Measurements from ENCODE around the gene PNPLA5. TPM values are rescaled to one million over a fixed set of nuclear protein-coding genes. Genes with fewer than 3 reads are reported as not detected.
"Not testable (repeated sequence)": the region's sequence is repeated elsewhere in the genome, so short reads cannot be mapped to it uniquely, and the experiment has no call there.

PNPLA5 gene
- total RNA-seq, 1 donor from 2014 or later = not detected

DNA sequence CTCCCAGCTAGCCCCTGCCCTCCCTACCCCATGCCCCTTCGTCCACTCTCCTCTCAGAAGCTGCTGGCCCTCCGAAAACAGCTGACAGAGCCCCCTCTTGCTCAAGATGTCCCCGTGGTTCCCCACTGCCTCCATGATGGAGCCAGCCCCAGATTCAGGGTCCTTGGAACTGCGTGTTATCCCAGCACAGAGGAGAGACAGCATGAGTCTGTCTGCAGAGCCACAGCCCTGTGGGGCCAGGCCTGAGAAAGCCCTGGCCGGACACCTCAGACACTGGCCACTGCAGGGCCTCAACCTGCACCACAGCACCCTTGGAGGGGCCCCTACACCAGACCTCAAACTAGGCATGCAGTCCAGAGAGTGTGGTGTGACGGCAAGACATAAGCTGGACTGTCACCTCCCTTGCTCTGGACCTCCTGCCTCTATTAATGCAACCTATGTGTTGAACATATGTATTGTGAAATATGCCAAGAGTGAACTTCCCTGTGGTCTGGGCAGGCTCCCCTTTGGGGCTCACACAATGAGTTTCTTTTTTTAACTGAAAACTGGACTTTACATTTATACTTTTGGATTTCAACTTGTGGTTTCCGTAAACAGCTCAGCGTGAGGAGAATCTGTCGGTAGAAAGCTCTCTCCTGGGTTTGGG, 9.6 kb downstream of the PNPLA5 start:
- DNase-seq (ENCODE audit: low read depth, low spot score) = no peak

DNA sequence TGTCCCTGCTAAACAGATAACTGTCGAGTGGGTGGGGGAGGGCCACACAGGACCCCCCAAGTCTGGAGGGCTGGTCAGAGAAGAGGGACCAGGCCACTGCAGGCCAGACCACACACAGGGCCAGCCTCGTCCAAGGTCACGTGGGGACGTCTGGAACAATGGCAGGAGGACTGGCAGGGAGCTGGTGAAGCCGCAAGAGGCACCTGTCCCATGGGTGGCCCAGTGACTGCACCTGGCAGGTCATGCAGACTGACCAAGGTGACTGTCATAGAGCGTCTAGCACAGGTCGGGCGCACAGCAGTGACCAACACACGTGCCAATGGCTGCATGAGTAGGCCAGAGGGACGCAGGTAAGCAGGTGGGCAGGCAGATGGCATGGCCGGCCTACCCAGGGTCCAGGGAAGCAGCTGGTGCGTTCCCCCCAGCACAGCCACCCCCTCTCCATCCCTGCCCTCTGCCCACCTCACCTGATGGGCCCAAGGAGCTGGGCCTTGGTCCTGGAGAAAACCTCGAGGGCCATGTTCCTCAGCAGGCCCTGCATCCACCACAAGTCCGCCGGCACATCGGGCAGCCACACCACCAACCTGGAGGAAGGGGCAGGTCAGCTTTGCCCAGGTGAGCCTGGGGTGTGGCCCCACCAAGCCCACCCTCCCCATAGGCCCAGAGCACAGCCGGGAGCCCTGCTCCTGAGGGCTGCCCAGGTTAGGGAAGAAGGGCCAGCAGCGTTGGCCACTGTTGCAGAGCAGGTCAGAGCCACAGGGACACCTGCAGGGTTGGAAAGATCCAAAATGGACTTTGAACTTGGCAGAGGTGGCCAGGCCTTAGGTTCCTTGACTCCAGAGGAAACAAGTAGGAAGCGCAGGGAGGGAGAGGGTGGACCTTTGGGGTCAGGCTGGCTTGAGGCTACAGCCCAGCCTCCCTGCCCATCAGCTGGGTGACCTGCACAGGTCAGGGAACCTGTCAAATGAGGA, 10.4 kb downstream of the PNPLA5 start:
- DNase-seq (ENCODE audit: low read depth, low spot score) = no peak

DNA sequence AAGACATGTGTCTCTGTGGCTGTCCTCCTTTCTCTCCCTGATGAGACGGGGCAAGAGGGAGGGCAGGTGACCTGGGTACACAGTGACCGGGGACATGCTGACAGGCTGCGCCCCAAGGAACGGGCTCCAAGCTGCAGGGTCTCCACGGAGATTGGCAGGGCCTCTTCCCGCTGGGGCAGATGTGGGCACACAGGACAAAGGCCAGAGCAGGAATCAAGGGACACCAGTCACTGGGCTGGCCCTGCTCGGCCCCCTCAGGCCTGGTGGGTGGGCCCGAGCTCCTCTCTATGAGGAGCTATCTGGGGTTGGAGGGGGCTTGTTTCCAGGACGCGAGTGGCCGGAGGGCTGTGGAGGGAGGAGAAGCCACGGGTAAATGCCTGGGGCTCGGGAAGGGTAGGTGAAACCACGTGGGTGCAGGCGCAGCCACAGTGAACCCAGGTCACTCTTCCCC, 11.2 kb downstream of the PNPLA5 start:
- no peak for DNase-seq (ENCODE audit: low read depth, low spot score)

DNA sequence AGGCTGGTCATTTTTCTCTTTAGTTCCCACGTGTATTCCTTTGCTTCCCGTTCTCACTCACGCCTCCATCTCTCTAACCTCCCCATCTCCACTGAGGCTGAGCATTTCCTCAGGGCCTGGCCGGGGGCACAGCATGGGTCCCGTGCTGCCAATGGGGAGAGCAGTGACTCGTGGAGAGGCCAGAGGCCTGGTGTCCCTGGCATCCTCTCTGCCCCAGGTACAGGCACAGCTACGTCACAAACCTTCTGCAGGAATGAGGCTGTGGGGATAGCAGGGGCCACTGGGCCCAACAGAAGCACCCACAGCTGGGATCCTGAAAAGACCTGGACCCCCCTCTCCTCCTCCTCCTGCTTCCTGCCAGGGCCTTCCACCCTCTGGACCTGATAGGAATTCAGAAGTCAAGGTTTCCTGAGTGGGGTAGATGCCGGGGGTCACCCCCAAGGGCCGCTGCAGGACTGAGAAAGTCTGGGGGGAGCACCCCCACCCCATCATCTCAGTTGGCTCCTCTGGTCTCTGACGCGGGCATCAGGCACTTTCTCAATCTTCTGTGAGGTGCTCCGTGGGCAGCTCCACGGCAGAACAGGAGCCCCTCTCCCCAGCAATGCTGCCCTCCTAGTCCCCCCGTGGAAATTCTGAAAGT, 11.8 kb downstream of the PNPLA5 start:
- DNase-seq (ENCODE audit: low read depth, low spot score) = no peak

DNA sequence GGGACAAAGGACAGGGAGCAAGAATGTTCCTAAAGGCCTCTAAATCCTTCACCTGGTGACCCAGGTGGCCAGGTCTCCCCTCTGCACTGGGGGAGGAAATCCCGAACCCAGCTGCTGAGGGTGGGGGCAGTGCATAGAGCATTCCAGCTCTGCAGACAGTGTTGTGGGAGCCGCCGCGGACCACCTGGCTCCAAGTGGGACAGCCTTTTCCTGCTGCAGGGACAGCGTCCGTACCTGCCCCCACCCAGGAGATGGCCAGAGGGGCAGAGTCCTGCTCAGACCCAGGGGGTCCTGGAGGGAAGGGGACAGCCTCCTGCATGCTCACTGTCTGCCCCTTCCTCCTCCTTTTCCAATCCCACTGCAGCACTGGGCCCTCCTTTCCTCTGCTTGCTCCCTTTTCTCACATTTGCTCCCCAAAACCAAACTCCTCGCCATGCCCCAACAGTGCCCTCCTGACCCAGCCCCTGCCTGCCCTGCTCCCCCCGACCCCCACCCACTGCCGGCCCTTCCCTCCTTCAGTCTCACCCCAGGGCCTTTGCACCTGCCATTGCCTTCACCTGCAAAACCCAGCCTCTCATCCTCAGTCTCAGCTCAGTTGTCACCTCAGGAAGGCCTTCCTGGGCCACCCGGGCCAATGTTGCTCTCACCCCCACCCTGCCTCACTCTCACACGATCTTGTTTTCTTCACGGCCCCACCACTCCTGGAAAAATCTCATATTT, 12.8 kb downstream of the PNPLA5 start:
- no peak for DNase-seq (ENCODE audit: low read depth, low spot score)

DNA sequence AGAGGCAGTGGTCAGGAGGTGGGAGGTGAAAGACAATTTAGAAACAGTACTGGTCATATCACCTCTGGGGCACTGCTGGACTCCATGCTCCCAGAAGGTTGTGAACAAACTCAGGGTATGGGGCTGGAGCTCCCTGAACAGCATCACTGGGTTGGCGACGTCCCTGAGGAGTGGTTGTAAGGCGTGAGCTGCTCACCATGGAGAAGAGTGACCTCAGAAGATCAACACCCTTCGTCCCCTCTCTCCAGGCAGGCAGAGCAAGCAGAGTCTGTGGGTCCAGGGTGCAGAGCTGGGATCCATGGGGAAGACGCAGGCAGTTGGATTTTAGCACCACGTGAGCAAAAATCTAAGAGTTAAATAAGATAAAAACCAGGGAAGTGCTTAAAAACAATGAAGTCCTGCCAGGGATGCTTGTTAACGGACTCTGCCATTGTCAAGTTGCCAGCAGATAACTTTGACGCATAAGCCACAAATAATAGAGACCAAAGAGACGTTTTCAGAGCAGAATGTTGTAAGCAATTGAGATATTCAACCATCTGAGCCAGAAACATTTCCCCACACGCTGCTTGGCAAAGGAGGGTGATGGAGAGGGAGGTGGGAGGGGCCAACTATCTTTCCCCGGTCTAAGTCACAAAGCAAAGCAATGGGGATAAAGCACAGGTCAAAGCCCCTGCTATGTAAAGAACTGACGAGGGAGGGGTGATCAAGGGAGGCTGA, 13.6 kb downstream of the PNPLA5 start:
- no peak for DNase-seq (ENCODE audit: low read depth, low spot score)

DNA sequence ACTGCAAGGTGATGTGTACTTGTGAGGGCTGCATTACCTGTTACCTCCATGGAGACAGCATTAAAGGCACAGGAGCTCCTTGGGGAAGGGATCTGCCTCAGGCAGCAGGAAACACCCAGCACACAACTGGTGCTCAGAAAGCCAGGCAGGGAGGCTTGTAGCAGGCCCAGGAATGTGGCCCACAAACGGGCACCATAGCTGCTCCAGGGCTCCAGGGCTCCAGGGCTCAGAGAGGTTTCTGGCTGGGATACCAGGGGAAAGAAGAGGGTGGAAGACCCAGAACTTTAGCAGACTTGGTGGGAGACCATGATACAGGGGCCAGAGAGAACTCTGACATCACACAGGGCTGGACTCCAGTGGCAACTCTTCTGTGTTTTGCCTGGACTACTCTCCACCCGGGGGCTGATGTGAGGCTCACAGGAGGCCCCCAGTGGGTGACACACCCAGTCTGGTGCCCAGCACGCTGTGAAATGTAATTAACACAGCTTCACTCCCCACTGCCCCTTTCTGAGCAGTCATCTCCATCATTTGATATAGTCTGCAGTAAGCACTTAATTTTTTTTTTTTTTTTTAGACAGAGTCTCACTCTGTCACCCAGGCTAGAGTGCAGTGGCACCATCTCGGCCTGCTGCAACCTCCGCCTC, 14.8 kb downstream of the PNPLA5 start:
- no peak for DNase-seq (ENCODE audit: low read depth, low spot score)

DNA sequence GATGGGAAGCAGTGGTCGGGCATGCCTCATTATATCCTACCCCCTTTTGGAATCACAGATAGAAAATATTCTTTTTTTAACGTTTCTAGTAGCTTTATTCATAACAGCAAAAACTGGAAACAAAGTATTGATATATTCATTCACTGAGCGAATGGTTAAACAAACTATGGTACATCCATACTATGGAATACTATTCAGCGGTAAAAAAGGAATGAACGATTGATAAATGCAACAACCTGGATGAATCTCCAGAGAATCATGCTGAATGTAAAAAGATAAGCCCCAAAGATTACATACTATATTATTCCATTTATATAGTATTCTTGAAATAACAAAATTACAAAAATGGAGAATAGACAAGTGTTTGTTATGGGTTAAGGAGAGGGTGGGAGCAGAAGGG, 22.0 kb downstream of the PNPLA5 start:
- no peak for DNase-seq (ENCODE audit: low read depth, low spot score)

DNA sequence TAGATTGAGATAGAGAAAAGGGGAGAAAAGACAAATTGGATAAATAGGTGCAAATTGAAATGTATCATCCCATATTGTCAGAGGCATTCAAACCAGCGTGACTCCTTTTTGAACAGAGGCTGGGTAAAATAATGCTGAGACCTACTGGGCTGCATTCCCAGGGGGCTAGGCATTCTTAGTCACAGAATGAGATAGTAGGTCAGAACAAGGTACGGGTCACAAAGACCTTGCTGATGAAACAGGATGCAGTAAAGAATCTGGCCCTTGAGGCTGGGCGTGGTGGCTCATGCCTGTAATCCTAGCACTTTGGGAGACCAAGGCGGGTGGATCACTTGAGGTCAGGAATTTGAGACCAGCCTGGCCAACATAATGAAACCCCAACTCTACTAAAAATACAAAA, 22.8 kb downstream of the PNPLA5 start:
- DNase-seq (ENCODE audit: low read depth, low spot score) = not testable (repeated sequence)

DNA sequence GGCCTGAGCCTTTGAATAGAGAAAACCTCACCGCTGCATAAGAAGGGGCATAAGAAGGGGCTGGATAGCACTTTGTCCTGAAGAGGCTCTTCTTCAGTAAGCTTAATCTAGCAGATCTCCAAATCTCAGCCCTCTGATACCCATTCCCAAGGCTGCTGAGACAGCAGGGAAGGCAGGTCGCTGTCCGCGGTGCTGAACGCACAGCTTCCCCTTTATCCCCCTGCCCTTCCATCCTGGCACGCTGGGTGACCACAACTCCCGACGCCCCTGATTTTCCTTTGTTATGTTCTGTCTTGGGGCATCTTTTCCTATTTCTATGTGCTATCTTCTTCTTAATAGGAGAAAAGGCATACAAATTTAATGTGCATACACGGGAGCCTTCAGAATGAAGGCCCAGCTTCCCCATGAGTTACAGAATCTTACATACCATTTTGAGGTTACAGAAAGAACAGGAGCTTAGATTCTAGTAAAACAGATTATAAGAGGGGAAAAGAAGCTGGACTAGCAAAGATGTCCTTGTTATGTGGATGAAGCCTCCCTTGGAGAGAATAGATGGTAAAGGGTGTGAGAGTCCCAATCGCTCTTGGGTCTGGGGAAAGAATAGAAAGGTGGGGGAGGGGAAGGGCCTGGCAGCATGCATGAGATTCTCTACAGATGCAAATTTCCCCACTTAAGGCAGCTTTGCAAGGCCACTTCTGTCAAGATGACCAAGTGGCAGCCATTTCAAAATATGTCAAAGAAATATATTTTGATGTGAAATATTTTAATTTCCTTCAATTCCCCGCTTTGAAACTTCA, 23.8 kb downstream of the PNPLA5 start:
- no peak for DNase-seq (ENCODE audit: low read depth, low spot score)

DNA sequence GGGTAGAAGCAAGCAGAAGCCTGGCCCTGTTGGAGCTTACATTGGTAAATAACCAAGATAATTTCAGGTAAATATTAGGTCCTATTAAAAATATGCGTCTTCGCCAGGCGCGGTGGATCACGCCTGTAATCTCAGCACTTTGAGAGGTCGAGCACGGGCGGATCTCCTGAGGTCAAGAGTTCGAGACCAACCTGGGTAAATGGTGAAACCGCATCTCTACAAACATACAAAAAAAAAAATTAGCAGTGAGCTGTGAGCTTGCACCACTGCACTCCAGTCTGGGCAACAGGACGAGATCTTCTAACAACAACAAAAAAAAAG, 29.0 kb downstream of the PNPLA5 start:
- no peak for DNase-seq (ENCODE audit: low read depth, low spot score)

DNA sequence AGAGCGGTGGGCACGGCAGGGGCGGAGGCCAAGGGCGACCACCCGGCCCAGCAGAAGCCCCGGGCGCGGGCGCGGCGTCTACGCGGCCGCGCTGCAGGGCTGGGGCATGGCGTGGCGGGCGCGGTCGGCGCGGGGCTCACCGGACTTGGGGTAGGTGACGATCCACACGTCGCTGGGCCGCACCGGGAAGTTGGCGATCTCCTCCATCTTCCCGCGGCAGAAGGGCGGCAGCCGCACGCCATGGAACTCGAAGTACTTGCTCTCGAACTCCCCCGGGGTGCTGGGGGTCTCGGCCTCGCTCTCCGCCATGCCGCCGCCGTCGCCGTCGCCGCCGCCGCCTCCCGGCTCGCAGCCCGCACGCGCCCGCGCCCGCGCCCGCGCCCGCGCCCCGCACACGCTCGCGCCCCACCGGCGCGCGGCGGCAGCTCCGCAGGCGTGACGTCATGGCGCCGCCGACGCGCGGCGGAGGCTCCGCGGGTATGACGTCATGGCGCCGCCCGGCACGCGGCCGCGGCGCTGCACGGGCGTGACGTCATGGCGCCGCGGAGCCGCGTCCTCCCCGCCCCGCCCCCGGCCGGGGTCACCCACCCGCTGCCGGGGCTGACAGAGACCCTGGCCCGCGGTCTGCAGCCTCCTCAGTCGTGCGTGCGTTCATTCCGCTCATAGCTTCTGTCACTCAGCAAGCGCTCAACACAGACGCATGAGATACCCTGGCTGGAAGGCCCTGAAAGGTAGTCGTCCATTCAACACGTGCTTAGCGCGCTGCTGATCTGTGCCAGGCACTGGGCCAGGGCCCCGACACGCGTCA, 29.5 kb downstream of the PNPLA5 start, which contains the start of gene SULT4A1:
SULT4A1 (minus strand) TSS at position 440 of the 808 bp plus-strand sequence; CDS start at position 309, 131 bp downstream.
- DNase-seq (ENCODE audit: low read depth, low spot score) = no peak

DNA sequence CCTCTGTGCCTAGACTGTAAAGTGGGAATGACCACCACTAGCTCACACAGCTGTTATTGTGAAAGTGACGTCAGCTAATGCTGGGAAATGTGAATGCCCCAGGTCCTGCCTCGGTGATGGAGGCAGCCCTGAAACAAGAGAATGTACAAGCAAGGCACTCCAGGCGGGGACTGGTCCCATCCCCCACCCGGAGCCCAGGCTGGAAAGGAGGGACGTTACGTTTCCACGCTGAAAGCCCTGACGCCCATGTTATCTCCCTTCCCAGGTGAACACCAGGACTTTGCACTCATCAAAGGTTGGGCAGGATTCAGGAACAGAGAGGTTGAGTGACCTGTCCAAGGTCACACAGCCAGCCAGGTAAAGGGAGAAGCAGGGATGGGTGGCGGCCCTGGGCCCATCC, 30.3 kb downstream of the PNPLA5 start:
- DNase-seq (ENCODE audit: low read depth, low spot score) = no peak

DNA sequence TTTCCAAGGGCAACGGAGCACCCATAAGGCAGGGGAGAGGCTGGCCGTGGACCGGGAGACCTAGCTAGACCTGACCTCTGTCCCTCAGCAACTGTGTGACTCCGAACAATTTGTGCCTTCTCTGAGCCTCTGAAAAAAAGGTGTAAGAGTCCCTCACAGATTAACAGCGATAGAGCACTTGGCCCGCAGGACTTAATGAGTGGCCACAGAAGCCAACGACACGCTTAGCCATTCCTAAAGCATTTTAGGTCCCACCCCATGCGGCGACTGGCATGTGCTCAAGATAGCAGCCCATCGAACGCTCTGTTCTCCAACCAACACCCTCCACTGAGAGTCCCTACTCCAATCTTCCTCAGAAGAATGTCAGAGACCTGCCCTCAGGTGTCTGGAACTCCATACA, 31.0 kb downstream of the PNPLA5 start:
- no peak for DNase-seq (ENCODE audit: low read depth, low spot score)

DNA sequence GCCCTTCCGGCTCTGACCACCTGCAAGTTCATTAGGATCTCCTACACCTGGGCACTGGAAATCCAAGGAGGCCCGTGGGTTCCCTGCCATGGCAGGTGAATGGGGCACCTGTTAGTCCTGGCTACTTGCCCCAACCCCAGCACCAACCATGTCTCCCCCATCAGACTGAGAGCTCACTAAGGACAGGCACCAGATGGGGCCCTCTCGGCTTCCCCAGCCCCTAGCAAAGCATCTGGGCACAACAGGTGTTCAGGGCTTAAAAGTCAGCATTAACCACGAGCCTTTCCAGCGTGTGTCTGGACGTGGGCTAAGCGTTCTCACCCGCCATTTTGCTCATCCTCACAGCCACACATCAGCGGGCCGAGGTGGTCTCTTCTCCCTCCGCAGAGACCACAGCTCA, 31.7 kb downstream of the PNPLA5 start:
- no peak for DNase-seq (ENCODE audit: low read depth, low spot score)

DNA sequence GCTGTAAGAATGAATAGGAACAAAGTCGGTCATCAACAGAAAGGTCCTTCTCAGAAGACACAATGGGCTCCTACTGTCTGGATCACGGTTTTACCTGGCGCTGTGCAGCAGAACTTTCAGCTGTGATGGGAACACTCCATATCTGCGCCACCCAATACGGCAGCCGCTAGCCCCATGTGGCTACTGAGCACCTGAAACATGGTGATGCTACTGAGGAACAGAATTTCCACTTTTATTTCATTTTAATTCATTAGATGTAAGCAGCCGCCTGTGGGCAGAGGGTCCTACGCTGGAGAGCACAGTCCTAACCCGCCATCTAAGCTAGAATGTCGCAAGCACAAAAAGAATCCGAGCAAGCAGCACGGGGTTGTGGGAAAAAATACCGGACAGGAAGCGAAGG, 32.2 kb downstream of the PNPLA5 start:
- no peak for DNase-seq (ENCODE audit: low read depth, low spot score)

DNA sequence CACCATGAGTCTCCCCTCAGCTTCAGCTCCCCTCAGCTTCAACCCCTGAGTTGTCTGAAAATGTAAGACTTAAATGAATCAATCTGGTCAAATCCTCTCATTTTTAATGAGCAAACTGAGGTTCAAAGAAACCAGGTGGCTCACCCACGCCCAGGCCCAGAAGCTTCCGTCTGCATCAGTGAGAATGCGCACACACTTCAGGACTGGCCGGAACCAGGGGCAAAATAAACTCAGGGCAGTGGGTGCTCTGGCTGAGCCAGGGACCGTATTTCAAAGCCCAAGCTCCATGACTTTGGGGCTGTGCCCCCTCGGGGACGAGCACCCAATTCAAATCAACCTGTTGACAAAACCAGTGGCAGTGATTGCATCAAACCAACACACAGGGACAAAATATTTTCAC, 32.6 kb downstream of the PNPLA5 start:
- no peak for DNase-seq (ENCODE audit: low read depth, low spot score)

DNA sequence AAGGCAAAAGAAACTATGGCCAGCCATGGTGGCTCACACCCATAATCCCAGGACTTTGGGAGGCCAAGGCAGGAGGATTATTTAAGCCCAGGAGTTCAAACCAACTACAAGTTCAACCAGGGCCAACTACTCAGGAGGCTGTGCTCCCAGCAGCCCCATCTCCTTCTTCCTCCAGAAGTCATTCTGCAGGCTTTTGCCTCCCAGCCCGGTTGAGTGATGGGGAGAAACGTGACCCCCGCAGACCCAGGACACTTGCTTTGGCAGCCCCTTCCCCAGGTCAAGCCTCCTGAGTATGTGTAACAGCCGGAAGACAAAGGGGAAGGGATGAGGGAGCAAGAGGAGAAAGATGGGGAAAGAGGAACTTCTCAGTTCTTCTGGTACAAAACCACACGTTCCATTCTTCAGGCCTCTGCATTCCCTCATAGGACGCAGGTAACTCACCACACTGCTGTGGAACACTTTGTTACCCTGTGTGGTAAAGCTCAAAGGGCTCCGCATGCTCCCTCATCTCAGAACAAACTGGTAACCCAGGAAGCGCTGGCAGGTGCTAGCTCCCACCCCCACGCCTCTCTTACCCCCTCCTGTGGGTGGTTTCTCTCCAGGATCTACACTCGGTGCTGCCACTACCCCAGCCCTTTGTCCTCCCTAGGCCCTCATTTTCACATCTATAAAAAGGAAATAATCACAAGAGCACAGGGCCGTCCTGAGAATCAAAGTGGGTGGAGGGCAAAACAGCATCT, 33.5 kb downstream of the PNPLA5 start:
- DNase-seq (ENCODE audit: low read depth, low spot score) = no peak

Measured in pulmonary artery endothelial cell (primary cell).